Measurements from ENCODE around the gene ELMO3.

DNA sequence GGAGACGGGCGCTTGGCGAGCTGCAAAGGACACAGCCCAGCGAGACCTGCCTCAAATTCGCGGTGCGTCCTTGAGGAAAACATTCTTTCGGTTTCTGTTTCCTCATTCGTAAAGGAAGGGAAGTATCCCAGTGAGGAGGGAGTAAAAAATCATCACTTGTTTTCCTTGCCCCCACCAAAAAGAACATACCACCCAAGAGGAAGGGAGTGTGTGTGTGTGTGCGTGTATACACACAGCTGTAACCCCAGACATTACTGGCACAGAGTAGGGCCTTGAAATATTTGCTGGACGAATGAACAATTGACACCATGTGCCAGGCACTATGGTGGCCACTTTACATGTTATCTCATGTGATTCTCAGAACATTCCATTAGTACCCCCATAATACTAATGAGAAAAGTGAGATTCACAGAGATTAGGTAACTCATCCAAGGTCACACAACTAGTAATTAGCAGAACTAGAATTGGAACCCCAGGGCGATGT lies 13.2 kb upstream of the ELMO3 start:
- peak; percentile 1 for TF ChIP-seq SP1 (IDR thresholded peaks at IDR 0.05)
- TF ChIP-seq, protein P1, sequence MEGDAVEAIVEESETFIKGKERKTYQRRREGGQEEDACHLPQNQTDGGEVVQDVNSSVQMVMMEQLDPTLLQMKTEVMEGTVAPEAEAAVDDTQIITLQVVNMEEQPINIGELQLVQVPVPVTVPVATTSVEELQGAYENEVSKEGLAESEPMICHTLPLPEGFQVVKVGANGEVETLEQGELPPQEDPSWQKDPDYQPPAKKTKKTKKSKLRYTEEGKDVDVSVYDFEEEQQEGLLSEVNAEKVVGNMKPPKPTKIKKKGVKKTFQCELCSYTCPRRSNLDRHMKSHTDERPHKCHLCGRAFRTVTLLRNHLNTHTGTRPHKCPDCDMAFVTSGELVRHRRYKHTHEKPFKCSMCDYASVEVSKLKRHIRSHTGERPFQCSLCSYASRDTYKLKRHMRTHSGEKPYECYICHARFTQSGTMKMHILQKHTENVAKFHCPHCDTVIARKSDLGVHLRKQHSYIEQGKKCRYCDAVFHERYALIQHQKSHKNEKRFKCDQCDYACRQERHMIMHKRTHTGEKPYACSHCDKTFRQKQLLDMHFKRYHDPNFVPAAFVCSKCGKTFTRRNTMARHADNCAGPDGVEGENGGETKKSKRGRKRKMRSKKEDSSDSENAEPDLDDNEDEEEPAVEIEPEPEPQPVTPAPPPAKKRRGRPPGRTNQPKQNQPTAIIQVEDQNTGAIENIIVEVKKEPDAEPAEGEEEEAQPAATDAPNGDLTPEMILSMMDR (IDR thresholded peaks at IDR 0.05; ENCODE audit: low read depth, low read length, missing input control) = no peak
- TF ChIP-seq, protein P2, sequence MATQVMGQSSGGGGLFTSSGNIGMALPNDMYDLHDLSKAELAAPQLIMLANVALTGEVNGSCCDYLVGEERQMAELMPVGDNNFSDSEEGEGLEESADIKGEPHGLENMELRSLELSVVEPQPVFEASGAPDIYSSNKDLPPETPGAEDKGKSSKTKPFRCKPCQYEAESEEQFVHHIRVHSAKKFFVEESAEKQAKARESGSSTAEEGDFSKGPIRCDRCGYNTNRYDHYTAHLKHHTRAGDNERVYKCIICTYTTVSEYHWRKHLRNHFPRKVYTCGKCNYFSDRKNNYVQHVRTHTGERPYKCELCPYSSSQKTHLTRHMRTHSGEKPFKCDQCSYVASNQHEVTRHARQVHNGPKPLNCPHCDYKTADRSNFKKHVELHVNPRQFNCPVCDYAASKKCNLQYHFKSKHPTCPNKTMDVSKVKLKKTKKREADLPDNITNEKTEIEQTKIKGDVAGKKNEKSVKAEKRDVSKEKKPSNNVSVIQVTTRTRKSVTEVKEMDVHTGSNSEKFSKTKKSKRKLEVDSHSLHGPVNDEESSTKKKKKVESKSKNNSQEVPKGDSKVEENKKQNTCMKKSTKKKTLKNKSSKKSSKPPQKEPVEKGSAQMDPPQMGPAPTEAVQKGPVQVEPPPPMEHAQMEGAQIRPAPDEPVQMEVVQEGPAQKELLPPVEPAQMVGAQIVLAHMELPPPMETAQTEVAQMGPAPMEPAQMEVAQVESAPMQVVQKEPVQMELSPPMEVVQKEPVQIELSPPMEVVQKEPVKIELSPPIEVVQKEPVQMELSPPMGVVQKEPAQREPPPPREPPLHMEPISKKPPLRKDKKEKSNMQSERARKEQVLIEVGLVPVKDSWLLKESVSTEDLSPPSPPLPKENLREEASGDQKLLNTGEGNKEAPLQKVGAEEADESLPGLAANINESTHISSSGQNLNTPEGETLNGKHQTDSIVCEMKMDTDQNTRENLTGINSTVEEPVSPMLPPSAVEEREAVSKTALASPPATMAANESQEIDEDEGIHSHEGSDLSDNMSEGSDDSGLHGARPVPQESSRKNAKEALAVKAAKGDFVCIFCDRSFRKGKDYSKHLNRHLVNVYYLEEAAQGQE (IDR thresholded peaks at IDR 0.05) = no peak
